SH-SY5Y (cell line): Measurements from ENCODE around the gene MAN1A1.

ENCODE experiments used
- GATA2 ChIP-seq: IDR thresholded peaks from 2 replicates; pipeline ENCODE4 v1.6.1; 2011; ENCODE audit warnings: mild to moderate bottlenecking, low read depth, low read length
- GATA3 ChIP-seq: IDR thresholded peaks from 2 replicates; pipeline ENCODE4 v1.6.1; 2011; ENCODE audit warnings: low read depth, mild to moderate bottlenecking, low read length, moderate library complexity

The MAN1A1 gene

DNA sequence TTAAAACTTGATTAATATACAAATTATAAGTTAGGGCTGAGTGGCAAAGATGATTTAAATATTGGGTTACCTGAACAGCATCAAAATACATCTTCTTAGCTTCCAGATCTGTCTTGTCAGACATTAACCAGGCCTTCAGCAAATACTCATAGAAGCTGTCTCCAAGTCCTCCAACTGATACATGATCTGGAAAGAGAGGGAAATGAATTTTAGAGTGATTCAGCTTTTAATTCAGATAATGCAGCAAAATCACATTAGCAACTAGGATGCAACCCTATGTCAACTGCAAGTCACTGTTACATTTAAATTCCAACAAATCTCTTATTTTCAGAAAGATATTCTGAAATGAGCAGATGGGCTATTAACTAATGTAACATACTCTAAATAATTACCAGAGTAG lies 155.9 kb downstream of the MAN1A1 start:
- no peak for TF ChIP-seq GATA2
- TF ChIP-seq GATA3 = no peak

- TF ChIP-seq GATA3 (no peak), GATA2 (peak; percentile 13; the same call in 1 of the 2 replicates)
These were observed 157.4 kb downstream of the MAN1A1 start for GRCh38 chr6:119192200-119192599.

GRCh38 chr6:119190176-119190575 lies 159.4 kb downstream of the MAN1A1 start:
- TF ChIP-seq GATA3 (no peak), GATA2 (0 out of 2 replicates have a peak, but pooled peaks have one; percentile 19)

DNA sequence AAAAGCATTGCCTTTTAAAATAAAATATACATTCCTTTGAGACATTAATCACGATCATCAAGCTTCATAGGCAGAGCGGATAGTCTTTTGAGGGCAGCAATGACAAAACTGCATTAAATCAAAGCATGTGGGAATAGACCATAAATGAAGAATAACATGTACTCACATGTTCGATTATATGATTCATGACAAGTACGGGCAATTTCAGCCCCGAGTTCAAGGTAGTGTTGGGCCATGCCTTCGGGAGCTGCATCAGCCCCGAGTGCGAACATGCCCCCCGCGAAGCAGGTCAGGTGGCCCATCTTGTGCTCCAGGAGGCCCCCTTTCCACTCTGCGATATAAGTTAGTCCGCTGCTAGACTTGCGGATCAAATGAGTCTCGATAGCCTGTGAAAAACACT lies 160.1 kb downstream of the MAN1A1 start:
- TF ChIP-seq GATA3 (no peak), GATA2 (no peak)

GRCh38 chr6:119187596-119187995 lies 162.0 kb downstream of the MAN1A1 start:
- no peak for TF ChIP-seq GATA2
- TF ChIP-seq GATA3 = no peak

GRCh38 chr6:119186490-119186889 lies 163.1 kb downstream of the MAN1A1 start:
- TF ChIP-seq GATA3 = no peak
- no peak for TF ChIP-seq GATA2

DNA sequence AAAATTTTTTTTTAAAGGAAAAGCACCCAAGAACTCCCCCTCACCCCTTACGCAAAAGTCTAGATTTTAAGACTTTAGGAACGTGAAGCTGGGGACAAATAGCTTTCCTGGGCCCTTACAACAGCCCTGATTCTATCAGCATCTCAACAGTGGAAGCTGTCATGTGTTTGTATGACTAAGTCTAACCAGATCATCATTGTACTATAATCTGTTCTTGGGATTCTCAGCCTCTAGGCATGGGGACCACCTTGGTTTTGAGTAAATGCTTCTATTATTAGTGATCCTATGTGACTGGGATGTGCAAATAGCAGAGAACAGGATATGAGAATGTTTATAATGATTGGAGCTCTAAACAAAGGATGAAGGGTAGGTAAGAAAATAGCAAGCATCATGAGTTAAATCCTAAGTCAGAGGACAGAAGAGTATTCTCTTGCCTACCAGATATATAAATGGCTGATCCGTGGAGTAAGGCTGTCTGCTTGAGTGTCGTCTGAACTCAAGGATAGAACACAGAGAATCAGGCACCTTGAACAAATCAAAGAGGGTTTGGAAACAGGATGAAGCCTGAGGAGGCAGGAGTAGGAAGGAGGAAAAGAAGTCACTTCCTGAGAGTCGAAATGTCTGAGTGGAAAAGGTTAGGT lies 165.4 kb downstream of the MAN1A1 start:
- TF ChIP-seq GATA3 (no peak), GATA2 (no peak)

GRCh38 chr6:119183457-119183856 lies 166.1 kb downstream of the MAN1A1 start:
- TF ChIP-seq GATA2 (no peak), GATA3 (no peak)

DNA sequence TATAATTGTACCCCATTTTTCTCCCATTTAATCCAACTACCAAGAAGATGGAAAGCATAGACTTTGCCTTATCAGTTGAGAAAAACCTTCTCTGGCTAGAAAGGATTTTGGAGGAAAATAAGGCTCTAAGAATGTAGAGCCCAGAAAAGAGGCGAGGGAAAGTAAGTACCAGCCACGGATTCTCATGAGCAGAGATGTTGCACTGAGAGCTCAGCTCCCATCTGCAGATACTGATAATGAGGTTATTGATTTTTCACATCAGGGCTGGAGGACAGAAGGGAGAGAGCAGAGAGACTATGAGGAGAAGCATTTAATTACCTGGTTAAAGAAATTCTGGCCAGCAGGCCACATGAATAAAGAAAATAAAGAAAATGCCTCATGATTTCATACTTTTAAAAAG lies 166.7 kb downstream of the MAN1A1 start:
- no peak for TF ChIP-seq GATA3
- no peak for TF ChIP-seq GATA2

- TF ChIP-seq GATA3 (no peak), GATA2 (no peak)
These were observed 167.3 kb downstream of the MAN1A1 start for GRCh38 chr6:119182216-119182803.

DNA sequence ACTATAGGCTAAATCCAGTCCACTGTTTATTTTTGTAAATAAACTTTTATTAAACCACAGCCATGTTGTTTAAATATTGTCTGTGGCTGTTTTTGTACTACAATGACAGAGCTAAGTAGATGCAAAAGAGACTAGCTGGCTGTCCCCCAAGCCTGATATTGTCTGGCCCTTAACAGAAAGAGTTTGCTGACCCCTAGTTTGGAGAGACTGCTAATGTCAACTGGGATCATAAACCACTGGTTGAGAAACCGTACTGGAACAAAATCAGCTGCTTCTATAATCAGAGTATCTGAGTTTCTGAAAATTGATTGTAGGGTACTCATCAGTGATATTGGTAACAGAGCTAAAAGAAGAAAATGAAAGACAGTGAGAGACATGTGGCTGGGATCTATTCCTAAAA lies 168.5 kb downstream of the MAN1A1 start:
- no peak for TF ChIP-seq GATA2
- TF ChIP-seq GATA3 = no peak

DNA sequence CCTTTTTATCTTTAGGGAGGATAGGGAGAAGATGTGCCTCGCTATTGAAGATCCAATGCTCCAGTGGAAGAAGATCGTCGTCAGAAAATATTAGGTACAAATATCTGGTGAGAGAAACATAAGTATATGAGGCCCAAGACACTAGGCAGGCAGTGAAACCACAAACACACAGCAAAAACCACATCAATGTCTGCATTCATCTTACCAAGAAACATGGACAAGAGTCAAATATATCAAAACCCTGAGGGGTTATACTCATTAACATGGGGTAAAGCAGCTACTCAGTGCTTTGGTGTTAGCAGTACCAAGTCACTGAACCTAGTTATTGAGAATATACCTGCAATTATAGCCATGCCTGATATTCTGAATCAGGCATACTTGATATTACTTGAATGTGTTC lies 169.7 kb downstream of the MAN1A1 start:
- TF ChIP-seq GATA3 = no peak
- no peak for TF ChIP-seq GATA2

GRCh38 chr6:119179062-119179461 lies 170.5 kb downstream of the MAN1A1 start:
- TF ChIP-seq GATA2 (no peak), GATA3 (no peak)

GRCh38 chr6:119176445-119176844 lies 173.1 kb downstream of the MAN1A1 start:
- no peak for TF ChIP-seq GATA3
- TF ChIP-seq GATA2 = no peak

GRCh38 chr6:119174879-119175817 lies 174.4 kb downstream of the MAN1A1 start:
- no peak for TF ChIP-seq GATA2
- no peak for TF ChIP-seq GATA3

DNA sequence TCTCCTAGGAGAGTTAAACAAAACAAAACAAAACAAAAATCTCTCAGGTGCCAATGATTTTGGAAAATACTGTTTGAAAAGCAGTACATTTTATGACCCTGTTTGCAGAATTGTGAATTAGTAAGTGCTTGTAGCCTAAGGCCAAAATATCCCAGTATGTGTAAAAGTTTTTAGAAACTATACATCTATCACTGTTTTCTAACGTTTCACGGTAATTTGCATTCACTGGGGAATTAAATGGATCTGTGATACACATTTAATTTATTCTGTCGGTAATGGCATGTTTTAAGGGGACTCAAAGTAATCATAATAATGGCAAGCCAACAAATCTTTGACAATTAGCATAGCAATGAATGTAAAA lies 175.5 kb downstream of the MAN1A1 start:
- TF ChIP-seq GATA3 (no peak), GATA2 (no peak)
